Measurements from ENCODE around the gene CIB4. TPM values are rescaled to one million over a fixed set of nuclear protein-coding genes. Genes with fewer than 3 reads are reported as not detected.

CIB4 gene
- total RNA-seq, result not detected in 2 replicates

DNA sequence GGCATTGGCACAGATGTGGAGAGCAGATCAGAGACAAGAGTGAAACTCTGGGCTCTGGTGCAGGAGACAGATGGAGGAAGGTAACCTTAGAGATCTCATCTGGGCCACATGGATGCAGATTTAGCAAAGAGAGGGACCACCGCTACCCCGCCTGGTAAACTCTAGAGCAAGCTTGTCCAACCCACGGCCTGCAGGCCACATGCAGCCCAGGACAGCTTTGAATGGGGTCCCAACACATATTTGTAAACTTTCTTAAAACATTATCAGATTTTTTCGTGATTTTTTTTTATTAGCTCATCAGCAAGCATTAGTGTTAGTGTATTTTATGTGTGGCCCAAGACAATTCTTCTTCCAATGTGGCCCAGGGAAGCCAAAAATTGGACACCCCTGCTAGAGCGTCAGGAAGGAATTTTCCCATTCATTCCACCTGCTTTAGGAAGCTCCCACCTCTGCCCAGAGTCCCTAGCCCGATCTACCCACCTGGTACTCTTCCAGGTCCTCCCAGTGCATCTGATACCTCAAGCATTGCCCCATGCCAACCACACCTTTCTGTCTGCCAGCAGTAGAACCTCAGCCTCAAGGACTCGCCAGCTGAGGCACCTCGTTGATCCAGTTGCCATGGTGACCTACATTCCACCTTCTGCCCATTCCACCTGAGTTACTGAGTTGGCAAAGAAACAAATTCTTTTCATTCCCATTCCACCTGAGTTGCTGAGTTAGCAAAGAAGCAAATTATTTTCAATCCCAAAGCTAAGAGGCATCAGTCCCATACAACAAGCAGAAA, at the start of gene CIB4:
Gene CIB4 (minus strand): TSS at position 586 of the 784 bp plus-strand sequence. CDS start 52 bp downstream, at position 534.

Other genes with a start within 250 kb of the CIB4 start
- not detected in 2 replicates for gene DRC1, start 239.4 kb downstream of the CIB4 start, total RNA-seq
- gene OTOF, start 163.2 kb downstream of the CIB4 start, total RNA-seq, result not detected in 2 replicates
- gene KCNK3, start 51.4 kb upstream of the CIB4 start, total RNA-seq, result 0.09 and 1.6 TPM in 2 replicates
- gene SLC35F6, start 122.9 kb upstream of the CIB4 start, total RNA-seq, result 47.0 and 49.1 TPM in 2 replicates
- 0.23 and 0.34 TPM in 2 replicates for gene CENPA, start 144.7 kb upstream of the CIB4 start, total RNA-seq
- gene DPYSL5, start 206.8 kb upstream of the CIB4 start, total RNA-seq, result 0.26 TPM in 1 of 2 replicates, not detected in the other

All from pericardium fibroblast (primary cell).